GM12872 (cell line): ENCODE data around the gene MS4A4E.

Experiments
- TF ChIP-seq, protein P1 (sequence below): IDR thresholded peaks from 3 replicates; pipeline ENCODE4 v1.5.1; 2011; ENCODE audit warnings: low read depth, mild to moderate bottlenecking, low read length, moderate library complexity; ENCODE audit not compliant: insufficient read depth

MS4A4E gene

GRCh38 chr11:60197442-60197841 lies 45.5 kb downstream of the MS4A4E start:
- TF ChIP-seq, protein P1, sequence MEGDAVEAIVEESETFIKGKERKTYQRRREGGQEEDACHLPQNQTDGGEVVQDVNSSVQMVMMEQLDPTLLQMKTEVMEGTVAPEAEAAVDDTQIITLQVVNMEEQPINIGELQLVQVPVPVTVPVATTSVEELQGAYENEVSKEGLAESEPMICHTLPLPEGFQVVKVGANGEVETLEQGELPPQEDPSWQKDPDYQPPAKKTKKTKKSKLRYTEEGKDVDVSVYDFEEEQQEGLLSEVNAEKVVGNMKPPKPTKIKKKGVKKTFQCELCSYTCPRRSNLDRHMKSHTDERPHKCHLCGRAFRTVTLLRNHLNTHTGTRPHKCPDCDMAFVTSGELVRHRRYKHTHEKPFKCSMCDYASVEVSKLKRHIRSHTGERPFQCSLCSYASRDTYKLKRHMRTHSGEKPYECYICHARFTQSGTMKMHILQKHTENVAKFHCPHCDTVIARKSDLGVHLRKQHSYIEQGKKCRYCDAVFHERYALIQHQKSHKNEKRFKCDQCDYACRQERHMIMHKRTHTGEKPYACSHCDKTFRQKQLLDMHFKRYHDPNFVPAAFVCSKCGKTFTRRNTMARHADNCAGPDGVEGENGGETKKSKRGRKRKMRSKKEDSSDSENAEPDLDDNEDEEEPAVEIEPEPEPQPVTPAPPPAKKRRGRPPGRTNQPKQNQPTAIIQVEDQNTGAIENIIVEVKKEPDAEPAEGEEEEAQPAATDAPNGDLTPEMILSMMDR: no peak

DNA sequence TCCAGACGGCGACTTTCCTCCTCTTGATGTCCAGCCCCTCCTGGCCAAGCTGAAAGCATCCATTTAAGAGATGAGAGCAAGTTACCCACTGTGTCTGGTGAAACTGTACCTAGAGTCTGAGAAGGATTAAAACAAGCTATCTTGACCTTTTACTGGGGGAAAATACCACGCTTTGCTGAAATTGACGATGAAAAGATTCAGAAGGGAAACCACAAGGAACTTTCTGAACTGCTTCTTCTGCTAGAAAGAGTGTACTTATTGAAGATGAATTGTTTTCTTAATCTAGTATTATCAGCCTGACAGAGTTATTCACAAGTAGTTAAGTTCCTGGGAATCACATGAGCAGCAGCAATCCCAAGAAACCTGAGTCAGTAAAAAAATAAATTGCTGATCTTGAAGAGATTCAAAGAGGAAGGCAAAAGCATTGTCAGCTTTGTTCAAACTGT lies 47.0 kb downstream of the MS4A4E start:
- TF ChIP-seq, protein P1: no peak

DNA sequence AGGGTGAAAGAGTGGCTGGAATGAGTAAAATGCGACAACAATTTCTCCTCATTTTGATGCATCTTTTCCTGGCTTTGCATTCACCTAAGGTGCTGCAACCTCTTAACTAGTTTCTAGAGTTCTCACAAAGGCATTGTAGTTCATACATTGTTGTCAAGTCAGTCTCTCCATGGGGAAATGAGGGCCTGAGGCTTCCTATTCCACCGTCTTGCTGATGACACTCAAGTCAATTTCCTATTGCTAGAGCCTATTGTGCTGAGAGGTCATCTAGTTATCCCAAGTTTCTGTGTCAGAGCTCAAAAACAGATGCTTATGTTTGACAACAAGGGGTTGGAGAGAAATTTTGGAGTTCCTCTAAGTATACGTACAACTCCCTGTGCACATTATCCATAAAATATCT lies 48.4 kb downstream of the MS4A4E start:
- TF ChIP-seq, protein P1: no peak

DNA sequence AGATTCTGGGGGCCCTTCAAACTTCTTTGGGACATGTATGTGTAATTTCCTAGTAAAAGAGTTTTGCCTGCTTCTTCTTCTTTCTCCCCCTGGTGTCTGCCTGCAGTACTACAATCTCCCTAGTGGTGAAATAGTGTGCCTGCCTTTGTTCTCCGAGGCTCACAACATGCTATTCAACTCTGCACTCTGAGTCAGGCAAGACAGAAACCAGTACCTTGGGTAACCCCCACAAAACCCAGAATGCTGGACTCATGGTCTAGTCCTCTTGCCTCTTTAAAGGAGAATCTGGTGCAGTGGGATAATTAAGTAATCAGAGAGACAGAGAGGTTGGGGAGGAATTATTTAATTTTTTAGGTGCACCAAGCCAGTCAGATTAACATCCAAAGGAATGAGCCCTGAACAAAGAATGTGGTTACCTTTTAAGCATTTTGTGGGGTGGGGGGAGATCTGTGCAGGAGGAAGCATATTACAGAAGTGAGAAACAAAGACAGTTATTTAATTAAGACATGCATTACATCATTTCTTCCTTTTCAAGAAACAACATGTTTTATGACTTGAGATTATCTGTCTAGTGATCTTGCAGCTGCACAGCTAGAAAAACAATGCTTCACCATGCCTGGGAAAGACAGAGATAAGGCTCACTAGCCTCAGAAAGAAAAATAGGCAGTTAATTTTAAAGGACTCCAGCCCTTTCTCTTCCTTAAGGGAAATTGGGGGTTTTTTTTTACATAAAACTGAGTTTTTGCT lies 49.1 kb downstream of the MS4A4E start:
- TF ChIP-seq, protein P1: peak; percentile 97

- TF ChIP-seq, protein P1: no peak
Measured at GRCh38 chr11:60184824-60185511, 58.0 kb downstream of the MS4A4E start.

GRCh38 chr11:60183591-60184205 lies 59.2 kb downstream of the MS4A4E start:
- TF ChIP-seq, protein P1: no peak
